Stimulated activated CD4-positive, alpha-beta T cell treated with anti-CD3 and anti-CD28 coated beads, Interleukin-15, amount 100 ng/mL, for 24 hours (primary cell): ENCODE results near the gene TCF12.
"Not testable (repeated sequence)": the region's sequence is repeated elsewhere in the genome, so short reads cannot be mapped to it uniquely, and the experiment has no call there.

ENCODE experiments used
- DNase-seq: peaks from one replicate; pipeline ENCODE4 v3.0.0-alpha.2; 2020

The TCF12 gene

DNA sequence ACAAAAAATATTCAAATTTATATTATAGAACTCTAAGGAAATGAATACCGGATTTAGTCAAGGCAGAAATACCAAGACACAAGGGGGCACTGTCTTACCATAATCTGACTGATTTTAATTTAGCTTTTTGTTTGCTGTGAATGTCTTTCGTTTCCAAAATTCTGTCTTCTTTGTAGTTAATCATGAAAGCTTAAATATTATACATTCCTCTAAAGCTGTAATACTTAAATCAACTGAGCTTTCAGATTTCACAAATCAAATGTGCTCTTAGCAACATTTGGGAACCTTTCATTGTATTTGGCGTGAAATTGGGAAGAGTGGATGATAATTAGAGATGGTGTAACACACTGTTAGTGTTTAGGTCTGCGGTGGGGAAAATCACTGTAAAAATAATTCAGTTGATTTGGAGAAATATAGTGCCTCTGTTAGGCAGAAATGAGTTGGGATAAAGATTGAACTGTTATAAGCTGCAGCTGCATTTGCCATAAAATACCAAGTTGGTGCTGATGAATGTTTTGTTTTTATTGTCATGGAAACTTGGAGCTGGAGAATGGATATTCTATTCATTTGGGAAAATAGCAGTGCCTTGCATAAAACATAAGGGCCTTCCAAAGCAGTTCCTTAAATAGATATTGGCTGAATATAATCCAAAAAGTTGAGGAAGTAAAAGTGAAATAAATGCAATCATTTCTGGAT is 228.2 kb downstream of the TCF12 start:
- DNase-seq: no peak

DNA sequence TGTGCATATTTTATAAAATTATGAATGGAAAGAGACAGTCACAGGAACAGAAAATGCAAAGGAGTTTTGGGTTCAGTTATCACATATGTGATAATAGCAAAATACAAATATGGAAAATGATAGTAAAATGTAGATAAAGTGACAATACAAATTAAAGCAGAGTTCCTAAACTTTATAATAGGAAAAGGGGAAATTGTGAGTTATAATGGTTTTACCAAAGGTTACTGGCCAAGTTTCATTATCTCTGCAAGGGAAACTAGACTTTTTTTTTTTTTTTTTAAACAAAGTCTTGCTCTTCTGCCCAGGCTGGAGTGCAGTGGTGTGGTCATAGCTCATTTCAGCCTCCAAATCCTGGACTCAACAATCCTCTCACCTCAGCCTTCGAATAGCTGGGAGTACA is 229.2 kb downstream of the TCF12 start:
- no peak for DNase-seq

GRCh38 chr15:57148262-57148661 is 229.8 kb downstream of the TCF12 start:
- no peak for DNase-seq

GRCh38 chr15:57149196-57149595 is 230.8 kb downstream of the TCF12 start:
- DNase-seq: no peak

GRCh38 chr15:57150066-57150865 is 231.8 kb downstream of the TCF12 start:
- DNase-seq: no peak

- not testable (repeated sequence) for DNase-seq
These were observed 232.4 kb downstream of the TCF12 start for GRCh38 chr15:57150866-57151203.

DNA sequence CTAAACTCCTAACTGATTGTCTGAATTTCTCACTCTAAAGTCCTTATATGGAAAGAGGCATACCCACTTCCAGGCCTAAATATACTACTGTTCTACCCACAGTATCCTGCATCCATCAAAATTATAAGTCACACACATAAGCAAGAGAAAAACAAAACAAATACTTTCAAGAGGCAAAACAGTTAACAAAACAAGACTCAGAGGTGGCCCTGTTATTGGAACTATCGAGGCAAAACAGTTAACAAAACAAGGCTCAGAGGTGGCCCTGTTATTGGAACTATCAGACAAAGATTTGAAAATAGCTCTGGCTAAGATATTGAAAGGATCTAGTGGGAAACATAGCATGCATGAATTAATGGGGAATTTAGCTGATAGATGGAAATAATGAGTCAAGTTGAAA is 233.7 kb downstream of the TCF12 start:
- DNase-seq: no peak

DNA sequence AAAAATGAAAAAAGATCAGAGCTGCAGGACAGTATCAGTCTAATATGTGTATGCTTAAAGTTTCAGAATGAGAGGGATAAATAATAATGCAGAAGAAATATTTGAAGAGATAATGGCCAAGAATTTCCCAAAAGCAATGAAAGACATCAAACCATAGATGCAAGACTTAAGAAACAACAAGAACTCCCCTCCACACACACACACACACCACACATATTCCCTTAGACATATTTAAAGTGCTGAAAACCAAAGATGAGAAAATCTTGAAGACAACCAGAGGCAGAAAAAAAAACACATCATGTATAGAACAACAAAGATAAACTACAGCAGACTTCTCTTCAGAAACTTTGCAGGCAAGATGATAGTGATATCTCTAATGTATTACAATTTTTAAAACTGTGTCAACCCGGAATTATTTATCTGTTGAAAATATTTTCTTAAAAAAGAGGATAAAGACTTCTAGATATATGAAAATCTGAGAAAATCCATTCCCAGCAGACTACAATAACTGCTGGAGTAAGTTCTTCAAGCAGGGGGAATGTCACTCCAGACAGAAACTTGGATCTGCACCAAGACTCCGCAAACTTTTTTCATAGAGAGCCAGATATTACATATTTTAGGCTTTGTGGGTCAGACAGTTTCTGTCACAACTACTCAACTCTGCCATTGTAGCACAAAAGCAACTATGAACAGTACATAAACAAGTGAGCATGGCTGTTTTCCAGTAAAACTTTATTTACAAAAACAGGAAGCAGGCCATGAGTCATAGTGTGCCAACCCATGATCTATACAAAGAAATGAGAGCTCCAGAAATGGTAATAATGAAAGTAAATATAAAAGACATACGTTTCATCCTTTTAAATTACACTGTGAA is 234.5 kb downstream of the TCF12 start:
- DNase-seq: peak; percentile 5

GRCh38 chr15:57156210-57156884 is 237.9 kb downstream of the TCF12 start:
- DNase-seq: no peak

GRCh38 chr15:57158589-57158988 is 240.1 kb downstream of the TCF12 start:
- no peak for DNase-seq

- no peak for DNase-seq
These were observed 240.7 kb downstream of the TCF12 start for GRCh38 chr15:57158997-57159668.

DNA sequence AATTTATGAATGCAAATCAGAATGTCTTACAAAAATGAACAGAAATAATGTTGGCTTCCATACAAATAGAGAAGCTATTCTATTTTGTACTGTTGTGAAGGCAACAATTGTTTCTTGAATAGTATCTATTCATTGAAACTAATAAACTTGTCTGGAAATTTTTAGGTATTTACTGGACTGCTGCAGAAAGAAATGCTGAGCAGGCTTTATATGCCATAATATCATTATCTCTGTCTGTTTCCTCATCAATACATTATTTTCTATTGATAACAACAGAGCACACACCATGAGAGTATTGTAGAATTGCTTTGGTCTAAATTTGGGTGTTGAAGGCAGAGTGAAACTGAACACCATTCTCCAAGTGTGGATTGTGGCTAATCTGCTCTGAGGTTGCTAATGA is 241.3 kb downstream of the TCF12 start:
- no peak for DNase-seq

DNA sequence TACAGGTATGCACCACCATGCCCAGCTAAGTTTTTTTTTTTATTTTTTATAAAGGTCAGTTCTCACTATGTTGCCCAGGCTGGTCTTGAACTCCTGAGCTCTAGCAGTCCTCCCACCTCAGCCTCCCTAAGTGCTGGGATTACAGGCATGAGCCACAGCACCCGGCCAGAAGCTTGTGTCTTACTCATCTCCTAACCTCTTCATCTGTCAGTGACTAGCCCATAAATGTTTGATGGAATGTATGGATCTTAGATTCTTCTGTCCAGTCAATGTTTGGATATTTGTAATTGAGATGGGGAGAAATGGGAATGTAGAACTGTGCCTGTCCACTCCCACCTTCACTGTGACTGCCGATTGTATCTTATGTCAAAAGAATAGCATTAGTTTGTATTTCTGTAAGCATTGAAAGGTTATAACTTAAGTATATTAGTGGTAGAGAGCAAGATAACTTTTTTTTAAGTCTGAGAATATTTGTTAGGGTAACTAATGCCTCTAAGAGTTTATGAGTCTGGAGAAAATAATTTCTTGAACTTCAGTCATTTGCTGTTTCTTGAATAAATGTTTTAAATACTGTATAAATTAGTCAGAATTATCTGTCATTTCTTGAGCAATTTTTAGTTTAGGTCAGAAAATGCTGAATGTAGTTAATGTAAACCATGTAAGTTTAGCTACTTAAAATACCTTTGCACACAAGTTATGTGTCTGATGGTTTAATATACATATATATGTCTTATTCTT is 242.5 kb downstream of the TCF12 start:
- no peak for DNase-seq

- DNase-seq: not testable (repeated sequence)
These were observed 245.8 kb downstream of the TCF12 start for GRCh38 chr15:57164251-57164650.

- DNase-seq: peak; percentile 8
These were observed 247.5 kb downstream of the TCF12 start for GRCh38 chr15:57165992-57166391.

GRCh38 chr15:57167821-57168395 is 249.5 kb downstream of the TCF12 start:
- DNase-seq: no peak

- DNase-seq: no peak
These were observed 251.2 kb downstream of the TCF12 start for GRCh38 chr15:57169643-57170042.

DNA sequence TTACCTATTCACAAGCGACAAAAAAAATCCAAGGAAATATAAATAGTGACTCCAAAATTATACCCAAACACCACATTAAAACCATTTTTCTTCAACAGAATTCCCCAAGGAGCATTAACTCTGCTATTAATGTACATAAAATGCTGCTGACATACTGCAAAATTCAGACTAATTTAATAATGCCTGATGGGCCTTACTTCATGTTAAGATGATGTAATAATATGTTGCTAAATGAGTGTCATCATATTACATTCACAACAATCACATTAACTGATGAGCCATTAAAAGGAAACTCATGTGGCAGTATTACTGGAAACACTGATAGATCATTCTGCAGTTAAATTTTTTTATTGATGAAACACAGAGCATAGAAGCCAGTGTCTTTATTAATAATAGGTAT is 253.0 kb downstream of the TCF12 start:
- DNase-seq: no peak

DNA sequence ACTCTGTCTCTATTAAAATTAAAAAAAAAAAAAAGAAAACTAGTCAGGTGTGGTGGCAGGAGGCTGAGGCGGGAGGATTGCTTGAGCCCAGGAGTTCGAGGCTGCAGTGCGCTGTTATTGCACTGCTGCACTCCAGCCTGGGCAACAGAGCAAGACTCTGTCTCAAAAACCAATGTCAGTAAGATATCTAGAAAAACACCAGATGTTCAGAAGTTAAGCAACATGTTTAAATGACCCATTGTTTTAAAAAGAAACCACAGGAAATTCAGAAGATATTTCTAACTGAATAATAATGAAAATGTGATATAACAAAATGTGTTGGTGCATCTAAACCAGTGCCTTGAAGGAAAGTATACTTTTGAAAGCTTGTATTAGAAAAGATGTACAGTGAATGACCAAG is 254.5 kb downstream of the TCF12 start:
- DNase-seq: no peak

GRCh38 chr15:57183041-57183440 is 264.6 kb downstream of the TCF12 start:
- no peak for DNase-seq

GRCh38 chr15:57183614-57184344 is 265.3 kb downstream of the TCF12 start:
- no peak for DNase-seq
